Activated effector memory CD4-positive, alpha-beta T cell treated with Interleukin-2 at 50 U/mL for 16 hours (primary cell): ENCODE data around the gene PTCRA.
"Not testable (repeated sequence)": the region's sequence is repeated elsewhere in the genome, so short reads cannot be mapped to it uniquely, and the experiment has no call there.

Experiments
- DNase-seq: peaks from one replicate; pipeline ENCODE4 v3.0.0-alpha.2; 2020

PTCRA gene, protein sequence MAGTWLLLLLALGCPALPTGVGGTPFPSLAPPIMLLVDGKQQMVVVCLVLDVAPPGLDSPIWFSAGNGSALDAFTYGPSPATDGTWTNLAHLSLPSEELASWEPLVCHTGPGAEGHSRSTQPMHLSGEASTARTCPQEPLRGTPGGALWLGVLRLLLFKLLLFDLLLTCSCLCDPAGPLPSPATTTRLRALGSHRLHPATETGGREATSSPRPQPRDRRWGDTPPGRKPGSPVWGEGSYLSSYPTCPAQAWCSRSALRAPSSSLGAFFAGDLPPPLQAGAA

GRCh38 chr6:42915732-42916131 lies at the start of gene PTCRA:
Gene PTCRA (plus strand): TSS chr6:42916053. CDS start chr6:42916070, 17 bp downstream.
- no peak for DNase-seq

GRCh38 chr6:42870145-42870936 lies 45.5 kb upstream of the PTCRA start:
- DNase-seq: no peak

DNA sequence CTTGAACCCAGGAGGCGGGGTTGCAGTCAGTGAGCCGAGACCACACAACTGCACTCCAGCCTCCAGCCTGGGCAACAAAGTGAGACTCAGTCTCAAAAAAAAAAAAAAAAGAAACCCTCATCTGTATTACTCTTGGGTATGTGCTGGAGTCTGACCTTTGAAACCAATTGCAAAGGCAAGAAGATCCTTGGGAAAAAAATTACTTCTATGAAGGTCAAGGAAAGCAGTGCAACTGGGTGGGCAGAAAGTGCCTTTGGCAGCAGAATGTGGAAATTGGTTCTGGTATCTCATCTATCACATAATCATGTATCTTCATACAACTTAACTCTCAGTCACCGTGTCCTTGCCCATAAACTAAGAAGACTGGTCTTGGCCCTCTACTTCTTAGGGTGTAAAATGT lies 44.1 kb upstream of the PTCRA start:
- DNase-seq: no peak

- DNase-seq: no peak
These were observed 42.5 kb upstream of the PTCRA start for GRCh38 chr6:42873313-42873712.

DNA sequence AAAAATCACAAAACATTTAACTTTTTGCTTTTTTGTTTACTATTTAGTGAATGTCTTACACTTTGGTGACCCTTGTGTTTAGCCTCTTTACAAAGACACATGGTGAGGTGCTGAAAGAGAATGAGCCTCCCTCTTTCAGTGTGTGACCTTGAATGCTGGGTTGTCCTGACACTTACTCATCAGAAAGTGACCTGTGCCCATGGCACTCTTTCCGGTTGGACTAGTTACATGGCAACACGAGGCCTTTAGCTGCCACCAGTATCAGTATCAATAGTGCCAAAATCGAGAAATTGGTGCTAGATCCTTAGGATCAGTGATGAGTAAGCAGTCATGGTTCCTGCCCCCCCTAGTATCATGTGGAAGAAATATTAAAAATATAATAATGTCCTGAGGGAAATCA lies 38.2 kb upstream of the PTCRA start:
- DNase-seq: no peak

DNA sequence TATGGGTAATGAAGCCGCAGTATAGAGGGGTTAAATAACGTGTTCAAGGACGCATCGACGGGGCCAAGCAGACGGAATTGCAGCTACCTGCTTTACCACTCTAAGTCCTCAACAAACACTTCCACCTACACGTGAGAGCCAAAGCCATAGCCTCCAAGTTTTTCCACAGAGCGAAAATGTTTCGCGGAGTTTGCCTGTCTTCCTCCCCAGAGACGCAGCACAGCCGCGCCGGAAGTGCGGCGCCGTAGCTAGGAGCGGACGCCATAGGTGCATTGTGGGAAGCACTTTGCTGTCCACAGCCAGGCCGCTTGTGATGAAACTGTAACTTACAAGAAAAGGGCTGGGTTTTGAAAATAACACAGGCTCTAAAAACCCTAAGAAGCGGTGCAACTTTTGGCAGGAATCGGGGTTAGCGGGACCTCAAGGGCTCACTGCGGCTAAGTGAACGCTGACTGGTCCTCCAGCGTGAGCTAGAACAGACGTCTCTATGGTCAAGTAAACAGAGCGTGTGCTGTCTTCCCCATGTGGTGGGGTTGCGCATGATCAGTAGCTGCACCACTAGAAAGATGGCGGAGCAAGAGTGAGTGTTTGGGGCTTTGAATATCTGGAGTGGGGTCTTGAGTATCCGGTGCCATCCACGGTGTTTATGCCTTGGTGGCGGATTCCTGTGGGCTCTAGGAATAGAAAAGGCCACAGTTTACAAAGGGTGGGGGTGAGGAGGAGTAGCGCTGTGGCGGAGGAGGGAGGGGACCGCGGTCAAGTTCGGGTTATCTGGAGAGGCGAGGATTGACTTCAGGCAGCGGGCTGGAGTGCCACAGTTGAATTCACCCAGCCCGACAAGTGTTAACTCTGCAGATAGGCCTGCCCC lies 36.2 kb upstream of the PTCRA start, which contains the start of gene RPL7L1:
Gene RPL7L1 (plus strand): TSS at position 245 of the 868 bp plus-strand sequence. CDS start 295 bp downstream, at position 540.
- DNase-seq: peak; percentile 78

DNA sequence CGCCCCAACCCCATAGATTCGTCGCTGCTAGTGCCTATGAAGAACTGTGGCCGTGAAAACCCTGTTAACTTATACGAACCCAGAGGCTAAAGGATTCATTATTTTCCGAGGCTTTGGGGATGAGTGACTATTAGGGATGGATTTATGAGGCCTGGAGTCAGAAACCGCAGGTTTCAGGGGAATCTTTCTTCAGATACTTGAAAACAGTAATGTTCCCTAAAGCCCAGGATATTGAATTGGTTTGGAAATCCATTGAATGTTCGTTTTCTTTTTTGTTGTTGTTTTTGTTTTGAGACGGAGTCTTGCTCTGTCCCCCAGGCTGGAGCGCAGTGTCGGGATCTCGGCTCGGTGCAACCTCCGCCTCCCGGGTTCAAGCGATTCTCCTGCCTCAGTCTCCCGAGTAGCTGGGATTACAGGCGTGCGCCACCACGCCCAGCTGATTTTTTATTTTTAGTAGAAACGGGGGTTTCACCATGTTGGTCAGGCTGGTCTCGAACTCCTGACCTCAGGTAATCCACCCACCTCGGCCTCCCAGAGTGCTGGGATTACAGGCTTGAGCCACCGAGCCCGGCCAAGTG lies 35.5 kb upstream of the PTCRA start:
- DNase-seq: not testable (repeated sequence)

- DNase-seq: not testable (repeated sequence)
These were observed 35.0 kb upstream of the PTCRA start for GRCh38 chr6:42880871-42881270.

DNA sequence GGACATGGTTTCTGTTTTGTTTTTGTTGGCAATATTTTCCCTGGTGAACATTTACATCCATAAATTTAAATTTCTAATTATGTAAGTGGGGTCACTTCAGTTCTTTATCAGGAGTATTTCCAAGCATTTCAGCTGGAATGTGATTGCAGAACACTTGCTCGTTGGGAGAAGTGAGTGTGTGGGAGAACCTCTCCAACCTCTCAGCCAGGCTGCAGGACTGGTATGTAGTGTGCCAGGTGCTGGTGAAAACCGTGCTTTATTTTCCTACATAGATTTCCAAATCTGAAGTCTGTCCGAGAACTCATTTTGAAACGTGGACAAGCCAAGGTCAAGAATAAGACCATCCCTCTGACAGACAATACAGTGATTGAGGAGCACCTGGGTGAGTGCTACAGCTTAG lies 30.2 kb upstream of the PTCRA start:
- no peak for DNase-seq

DNA sequence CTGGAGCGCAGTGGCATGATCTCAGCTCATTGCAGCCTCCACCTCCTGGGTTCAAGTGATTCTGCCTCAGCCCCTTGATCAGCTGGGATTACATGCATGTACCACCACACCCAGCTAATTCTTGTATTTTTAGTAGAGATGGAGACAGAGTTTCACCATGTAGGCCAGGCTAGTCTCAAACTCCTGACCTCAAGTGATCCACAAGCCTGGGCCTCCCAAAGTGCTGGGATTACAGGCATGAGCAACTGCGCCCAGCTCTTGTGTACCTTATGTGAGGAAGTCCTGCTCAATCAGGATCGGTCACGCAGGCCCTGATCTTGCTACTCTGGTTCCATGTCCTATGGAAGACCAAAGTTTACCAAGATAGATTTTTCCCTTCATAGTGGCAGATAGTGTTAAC lies 27.7 kb upstream of the PTCRA start:
- DNase-seq: not testable (repeated sequence)

GRCh38 chr6:42889815-42890214 lies 26.0 kb upstream of the PTCRA start:
- no peak for DNase-seq

- DNase-seq: peak; percentile 85
These were observed 25.3 kb upstream of the PTCRA start for GRCh38 chr6:42890311-42891198.

DNA sequence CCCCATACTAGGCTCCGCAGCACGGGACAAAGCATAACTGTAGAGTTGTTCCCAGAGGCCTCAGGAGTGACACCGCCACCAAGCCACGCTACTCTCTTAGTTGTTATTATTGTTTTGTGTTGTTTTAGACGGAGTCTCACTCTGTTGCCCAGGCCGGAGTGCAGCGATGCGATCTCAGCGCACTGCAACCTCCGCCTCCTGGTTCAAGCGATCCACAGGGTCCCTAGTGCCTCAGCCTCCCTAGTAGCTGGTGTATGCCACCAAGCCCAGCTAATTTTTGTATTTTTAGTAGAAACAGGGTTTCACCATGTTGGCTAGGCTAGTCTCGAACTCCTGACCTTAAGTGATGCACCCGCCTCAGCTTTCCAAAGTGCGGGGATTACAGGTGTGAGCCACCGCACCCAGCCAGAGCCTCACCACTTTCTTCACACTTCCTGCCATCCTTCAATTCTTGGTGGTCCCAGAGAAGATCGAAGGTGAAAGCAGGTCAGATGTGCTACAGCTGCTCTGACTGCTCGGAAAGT lies 24.6 kb upstream of the PTCRA start:
- no peak for DNase-seq

- not testable (repeated sequence) for DNase-seq
These were observed 21.6 kb upstream of the PTCRA start for GRCh38 chr6:42894041-42894828.

- no peak for DNase-seq
These were observed 19.6 kb upstream of the PTCRA start for GRCh38 chr6:42896178-42896719.

GRCh38 chr6:42898891-42899361 lies 16.9 kb upstream of the PTCRA start:
- DNase-seq: peak; percentile 30

GRCh38 chr6:42899871-42900270 lies 16.0 kb upstream of the PTCRA start:
- DNase-seq: no peak

GRCh38 chr6:42901538-42901957 lies 14.3 kb upstream of the PTCRA start:
- peak; percentile 41 for DNase-seq

- not testable (repeated sequence) for DNase-seq
These were observed 13.2 kb upstream of the PTCRA start for GRCh38 chr6:42902429-42903263.
